Endometrial microvascular endothelial cells (primary cell): ENCODE data around the gene TMEM175. TPM values are rescaled to one million over a fixed set of nuclear protein-coding genes. Genes with fewer than 3 reads are reported as not detected.

ENCODE experiments used
- in situ Hi-C: cut with HindIII; loops from 2 replicates; pipeline ENCODE4 v1.10.0; 2017; ENCODE audit warnings: low sequenced_read_pairs, low pct_unique_long_range_greater_than_20kb; ENCODE audit errors: inconsistent ontology term
- total RNA-seq: library from RNA; depleted of rRNA; stranded (reverse); fragments of >200 nt; gene quantifications from one replicate; pipeline ENCODE4 v1.2.3, GENCODE V29; 2015; ENCODE audit errors: inconsistent ontology term

TMEM175 gene
- total RNA-seq, 1 donor from 2014 or later = 16.3 TPM

GRCh38 chr4:978957-979701, 46.9 kb downstream of the TMEM175 start:
- in situ Hi-C loops = no loop called here

- in situ Hi-C loops = no loop called here
Measured at GRCh38 chr4:982291-982690, 50.0 kb downstream of the TMEM175 start.

GRCh38 chr4:982814-983213, 50.6 kb downstream of the TMEM175 start:
- in situ Hi-C loops = no loop called here

- in situ Hi-C loops = no loop called here
Measured at GRCh38 chr4:984336-985054, 52.2 kb downstream of the TMEM175 start.

- in situ Hi-C loops = no loop called here
Measured at GRCh38 chr4:985123-985830, 53.0 kb downstream of the TMEM175 start.

GRCh38 chr4:986428-986878, 54.2 kb downstream of the TMEM175 start:
- in situ Hi-C loops = no loop called here

GRCh38 chr4:986879-987623, 54.8 kb downstream of the TMEM175 start, which contains the start of gene IDUA:
TSS of gene IDUA (plus strand) at chr4:987044. CDS start at chr4:987085, 41 bp downstream.
- in situ Hi-C loops = no loop called here

- in situ Hi-C loops = no loop called here
Measured at GRCh38 chr4:987624-988513, 55.6 kb downstream of the TMEM175 start.

GRCh38 chr4:988726-989721, 56.8 kb downstream of the TMEM175 start:
- in situ Hi-C loops = no loop called here

- in situ Hi-C loops = no loop called here
Measured at GRCh38 chr4:989722-990471, 57.6 kb downstream of the TMEM175 start.

- in situ Hi-C loops = no loop called here
Measured at GRCh38 chr4:990746-991367, 58.6 kb downstream of the TMEM175 start.

- in situ Hi-C loops = no loop called here
Measured at GRCh38 chr4:991451-992296, 59.4 kb downstream of the TMEM175 start.

- in situ Hi-C loops = no loop called here
Measured at GRCh38 chr4:992297-993110, 60.2 kb downstream of the TMEM175 start.
